Measurements from ENCODE around the gene MMADHC. TPM values are rescaled to one million over a fixed set of nuclear protein-coding genes. Genes with fewer than 3 reads are reported as not detected.
A peak's percentile ranks its signal among the peaks of the same experiment; 100 is the strongest.

The MMADHC gene
- total and polyA plus RNA-seq, 2 experiments from 2014 or later: 38.5 to 129 TPM

DNA sequence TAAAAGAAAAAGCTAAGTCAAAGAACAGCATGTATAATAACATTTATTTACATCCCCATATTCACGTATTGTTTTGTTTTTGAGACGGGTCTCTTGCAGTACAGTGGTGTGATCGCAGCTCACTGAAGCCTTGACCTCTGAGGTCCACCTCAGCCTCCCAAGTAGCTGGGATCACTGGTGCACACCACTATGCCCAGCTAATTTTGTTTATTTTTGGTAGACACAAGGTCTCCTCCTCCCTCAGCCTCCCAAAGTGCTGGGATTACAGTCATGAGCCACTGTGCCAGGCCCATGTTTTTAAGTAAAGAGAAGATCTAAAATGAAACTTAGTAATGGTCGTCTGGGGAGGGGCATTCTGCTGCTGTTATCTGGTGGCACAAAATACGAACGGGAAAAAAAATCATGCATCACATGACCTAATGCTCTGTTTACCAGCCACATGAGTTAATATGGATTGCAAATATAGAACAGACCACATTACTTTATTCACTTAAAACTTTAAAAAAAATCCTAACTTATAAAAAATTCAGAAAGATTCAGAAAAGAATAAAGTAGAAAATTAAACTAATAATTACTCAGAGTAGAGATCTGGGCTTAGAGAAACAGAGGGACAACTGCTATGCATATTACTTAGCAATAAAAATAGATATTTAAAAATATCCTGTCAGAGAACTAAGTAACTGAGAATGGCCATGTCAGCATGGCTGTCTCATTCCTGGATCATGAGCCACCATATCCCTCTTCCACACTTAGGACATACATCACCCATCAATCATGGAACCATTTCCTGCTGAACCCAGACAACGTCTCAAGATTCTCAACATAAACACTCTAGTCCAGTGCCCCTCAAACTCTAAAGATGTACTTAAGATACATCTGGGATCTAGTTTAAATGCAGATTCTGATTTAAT, 7.3 kb downstream of the MMADHC start:
- TF ChIP-seq, protein P1, sequence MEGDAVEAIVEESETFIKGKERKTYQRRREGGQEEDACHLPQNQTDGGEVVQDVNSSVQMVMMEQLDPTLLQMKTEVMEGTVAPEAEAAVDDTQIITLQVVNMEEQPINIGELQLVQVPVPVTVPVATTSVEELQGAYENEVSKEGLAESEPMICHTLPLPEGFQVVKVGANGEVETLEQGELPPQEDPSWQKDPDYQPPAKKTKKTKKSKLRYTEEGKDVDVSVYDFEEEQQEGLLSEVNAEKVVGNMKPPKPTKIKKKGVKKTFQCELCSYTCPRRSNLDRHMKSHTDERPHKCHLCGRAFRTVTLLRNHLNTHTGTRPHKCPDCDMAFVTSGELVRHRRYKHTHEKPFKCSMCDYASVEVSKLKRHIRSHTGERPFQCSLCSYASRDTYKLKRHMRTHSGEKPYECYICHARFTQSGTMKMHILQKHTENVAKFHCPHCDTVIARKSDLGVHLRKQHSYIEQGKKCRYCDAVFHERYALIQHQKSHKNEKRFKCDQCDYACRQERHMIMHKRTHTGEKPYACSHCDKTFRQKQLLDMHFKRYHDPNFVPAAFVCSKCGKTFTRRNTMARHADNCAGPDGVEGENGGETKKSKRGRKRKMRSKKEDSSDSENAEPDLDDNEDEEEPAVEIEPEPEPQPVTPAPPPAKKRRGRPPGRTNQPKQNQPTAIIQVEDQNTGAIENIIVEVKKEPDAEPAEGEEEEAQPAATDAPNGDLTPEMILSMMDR (IDR thresholded peaks at IDR 0.05; ENCODE audit: low read depth, low read length): no peak
- no peak overlapping the region for H3K4me3 ChIP-seq
- H3K36me3 ChIP-seq: peaks cover 75% of the 10 kb centered on the region
- H3K27me3 ChIP-seq: no peaks in the 10 kb centered on the region
- no peaks in the 10 kb centered on the region for H3K9me3 ChIP-seq (ENCODE audit: low read depth)
- no peak for DNase-seq (ENCODE audit: low read depth in 1 of 2, low spot score in 1 of 2)
- no peak overlapping the region for H3K27ac ChIP-seq
- H3K4me1 ChIP-seq (ENCODE audit: low read depth): peaks cover 12% of the 10 kb centered on the region

DNA sequence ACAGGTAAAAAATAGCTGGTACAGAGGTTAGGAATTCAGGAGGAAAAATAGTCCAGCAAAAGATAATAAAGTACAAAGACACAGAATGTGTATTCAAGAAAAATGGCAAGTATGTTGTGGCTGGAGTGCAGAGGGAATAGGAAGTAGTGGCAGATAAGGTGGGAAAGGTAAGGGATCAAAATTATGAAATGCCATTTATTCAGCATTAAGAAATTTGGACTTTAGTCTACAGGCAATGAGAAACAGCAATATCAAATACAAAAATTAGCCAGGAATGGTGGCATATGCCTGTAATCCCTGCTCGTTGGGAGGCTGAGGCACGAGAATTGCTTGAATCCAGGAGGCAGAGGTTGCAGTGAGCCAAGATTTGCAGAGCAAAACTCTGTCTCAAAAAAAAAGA, 10.3 kb downstream of the MMADHC start:
- H3K4me3 ChIP-seq: no peak overlapping the region
- H3K4me1 ChIP-seq (ENCODE audit: low read depth): no peaks in the 10 kb centered on the region
- TF ChIP-seq, protein P1 (IDR thresholded peaks at IDR 0.05; ENCODE audit: low read depth, low read length): no peak
- H3K27me3 ChIP-seq: no peaks in the 10 kb centered on the region
- no peak overlapping the region for H3K27ac ChIP-seq
- H3K36me3 ChIP-seq: peaks cover 73% of the 10 kb centered on the region
- H3K9me3 ChIP-seq (ENCODE audit: low read depth): no peaks in the 10 kb centered on the region
- no peak for DNase-seq (ENCODE audit: low read depth in 1 of 2, low spot score in 1 of 2)

DNA sequence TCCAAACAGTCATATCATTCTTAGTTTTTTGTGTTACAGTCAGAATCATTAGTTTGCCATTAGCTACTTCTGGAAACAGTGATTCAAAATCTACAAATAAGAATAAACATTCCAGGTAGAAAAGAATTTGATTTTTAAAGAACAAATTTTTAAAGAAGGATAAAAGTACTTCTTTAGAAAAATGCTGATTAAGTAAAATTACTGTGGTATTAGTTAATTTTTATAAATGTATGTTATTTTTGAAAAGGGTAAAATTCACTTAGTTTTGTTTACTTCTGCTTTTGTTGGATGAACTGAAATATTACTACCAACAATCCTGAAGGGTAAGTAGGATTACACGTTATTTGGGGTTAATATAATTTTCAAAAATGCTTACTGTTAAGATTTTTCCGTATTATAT, 11.8 kb downstream of the MMADHC start:
- TF ChIP-seq, protein P1 (IDR thresholded peaks at IDR 0.05; ENCODE audit: low read depth, low read length): no peak
- H3K4me3 ChIP-seq: no peak overlapping the region
- no peaks in the 10 kb centered on the region for H3K27me3 ChIP-seq
- H3K9me3 ChIP-seq (ENCODE audit: low read depth): no peaks in the 10 kb centered on the region
- H3K36me3 ChIP-seq: peaks cover 67% of the 10 kb centered on the region
- no peak for DNase-seq (ENCODE audit: low read depth in 1 of 2, low spot score in 1 of 2)
- H3K4me1 ChIP-seq (ENCODE audit: low read depth): no peaks in the 10 kb centered on the region
- H3K27ac ChIP-seq: no peak overlapping the region

DNA sequence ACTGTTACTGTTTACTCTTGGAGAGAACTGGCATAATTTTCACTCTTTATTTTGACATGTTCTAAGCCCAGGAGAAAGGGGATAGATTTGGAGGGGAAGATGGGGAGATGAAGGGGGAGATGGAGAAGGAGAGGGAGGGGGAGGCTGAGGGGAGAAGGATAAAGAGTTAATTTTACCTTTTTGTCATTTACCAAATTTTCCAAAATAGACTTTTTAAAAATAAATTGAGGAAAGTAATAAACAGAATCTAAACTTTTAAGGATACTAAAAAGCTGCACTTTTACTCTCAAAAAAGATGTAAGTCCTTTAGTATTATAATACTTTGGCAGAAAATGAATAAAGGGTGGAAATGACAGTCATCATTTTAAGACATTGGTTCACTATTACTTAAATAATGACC, 12.3 kb downstream of the MMADHC start:
- H3K27me3 ChIP-seq: no peaks in the 10 kb centered on the region
- DNase-seq (ENCODE audit: low read depth in 1 of 2, low spot score in 1 of 2): no peak
- no peaks in the 10 kb centered on the region for H3K9me3 ChIP-seq (ENCODE audit: low read depth)
- no peak overlapping the region for H3K4me3 ChIP-seq
- H3K36me3 ChIP-seq: peaks cover 69% of the 10 kb centered on the region
- no peak overlapping the region for H3K27ac ChIP-seq
- H3K4me1 ChIP-seq (ENCODE audit: low read depth): no peaks in the 10 kb centered on the region
- TF ChIP-seq, protein P1 (IDR thresholded peaks at IDR 0.05; ENCODE audit: low read depth, low read length): no peak

DNA sequence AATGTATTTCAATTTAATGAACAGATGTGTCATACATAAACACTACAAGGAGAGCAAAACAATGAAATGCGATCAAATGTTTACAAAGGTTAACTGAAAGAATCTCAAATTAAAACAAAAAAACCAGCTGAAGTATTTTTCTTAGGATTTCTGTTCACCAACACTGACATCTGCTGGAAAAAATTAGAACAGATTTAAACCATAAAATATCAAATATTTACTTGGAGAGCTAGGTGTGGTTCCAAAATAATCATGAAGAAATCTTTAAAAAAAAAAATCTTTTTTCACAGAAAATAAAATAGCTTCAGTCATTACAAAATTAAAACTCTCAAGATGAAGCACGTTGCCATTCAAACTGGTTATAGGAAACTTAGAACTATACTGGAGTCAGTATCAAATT, 13.8 kb downstream of the MMADHC start:
- no peak overlapping the region for H3K27ac ChIP-seq
- peak in 1 of 2 donors; percentile 21 for DNase-seq (ENCODE audit: low read depth in 1 of 2, low spot score in 1 of 2)
- H3K36me3 ChIP-seq: peaks cover 70% of the 10 kb centered on the region
- H3K4me1 ChIP-seq (ENCODE audit: low read depth): no peaks in the 10 kb centered on the region
- no peaks in the 10 kb centered on the region for H3K9me3 ChIP-seq (ENCODE audit: low read depth)
- H3K27me3 ChIP-seq: no peaks in the 10 kb centered on the region
- TF ChIP-seq, protein P1 (IDR thresholded peaks at IDR 0.05; ENCODE audit: low read depth, low read length): peak; percentile 35
- H3K4me3 ChIP-seq: no peak overlapping the region

Data from cardiac muscle cell (in vitro differentiated cells and primary cell).